K562 (cell line): ENCODE results near the gene SPIB. TPM values are rescaled to one million over a fixed set of nuclear protein-coding genes. Genes with fewer than 3 reads are reported as not detected.

Source experiments
- ATAC-seq: fragments of 200-7000 bp; cut with Tn5 transposase; 3 replicates; pipeline ENCODE4 v1.9.1; 2020; ENCODE audit warnings: moderate library complexity
- BruUV-seq: library from RNA; stranded (reverse); fragments of 400-500 nt; replicated peaks from 2 replicates; lab custom pipeline; 2021; lab: Mats Ljungman, UMichigan
- CTCF ChIA-PET: fragments of 300-600 bp; formaldehyde crosslinking; extraction: SDS; loops from one replicate; lab custom pipeline; 2021; ENCODE audit warnings: low intra/inter-chr PET ratio; lab: Yijun Ruan, JAX
- POLR2A ChIA-PET: fragments of 300-600, 350-650 bp; sonication (Branson Sonifier 250); formaldehyde crosslinking; extraction: SDS; loops from one replicate; lab custom pipeline; 2021; ENCODE audit warnings: antibody characterized with exemption, inconsistent platforms; lab: Yijun Ruan, JAX
- DNase-seq, 4 experiments: peaks; one replicate each; pipeline versions ENCODE4 v3.0.0 to v3.0.0-alpha.2; 2011 to 2018; ENCODE audit warnings: low spot score in 3 of 4, mixed read lengths in 3 of 4; ENCODE audit errors: extremely low read depth in 1 of 4
- FAIRE-seq: peaks from 2 replicates; lab custom pipeline; 2011; peaks lifted over from hg19 to GRCh38; lab: Jason Lieb, UNC
- H2AFZ ChIP-seq: 2 replicates; pipeline ENCODE4 v1.6.0; 2011; ENCODE audit warnings: low read depth, low read length, control low read depth, inconsistent platforms
- H3K27ac ChIP-seq: fragments of 200-600 bp; 3 replicates; pipeline ENCODE4 v1.8.0; 2011; ENCODE audit warnings: low read depth, mild to moderate bottlenecking, control low read depth, inconsistent platforms, low read length, moderate library complexity, mixed read lengths; ENCODE audit errors: extremely low read depth
- H3K27me3 ChIP-seq, 2 experiments: fragments of 300-600 bp in 1 of 2; 2 replicates in 1 of 2; 3 replicates in 1 of 2; pipeline versions ENCODE4 v1.6.0 to v1.8.0; 2011; ENCODE audit warnings: inconsistent platforms in 2 of 2, low read length in 2 of 2, mild to moderate bottlenecking in 1 of 2, mixed read lengths in 1 of 2, moderate library complexity in 1 of 2; ENCODE audit not compliant: control insufficient read depth in 2 of 2, insufficient read depth in 2 of 2
- H3K36me3 ChIP-seq: fragments of 300-600 bp; 3 replicates; pipeline ENCODE4 v1.8.0; 2011; ENCODE audit warnings: mild to moderate bottlenecking, low read length, inconsistent platforms; ENCODE audit not compliant: control insufficient read depth, insufficient read depth
- H3K4me1 ChIP-seq, 2 experiments: fragments of 200-600 bp in 1 of 2; replicated peaks in 1 of 2; 2 replicates in 1 of 2; 3 replicates in 1 of 2; pipeline versions ENCODE4 v1.5.1 to v1.8.0; 2011; ENCODE audit warnings: inconsistent platforms in 2 of 2, low read length in 2 of 2, mild to moderate bottlenecking in 1 of 2, mixed read lengths in 1 of 2, moderate library complexity in 1 of 2; ENCODE audit not compliant: control insufficient read depth in 2 of 2, insufficient read depth in 2 of 2
- H3K4me2 ChIP-seq: 2 replicates; pipeline ENCODE4 v1.6.1; 2011; ENCODE audit warnings: low read length, control low read depth, inconsistent platforms, mixed read lengths; ENCODE audit not compliant: insufficient read depth
- H3K4me3 ChIP-seq: fragments of 200-600 bp; sonication (generic), shearing (Covaris generic); 2 replicates; pipeline ENCODE4 v1.5.1; 2016; ENCODE audit warnings: control low read depth, inconsistent platforms
- H3K79me2 ChIP-seq: fragments of 200-600 bp; 3 replicates; pipeline ENCODE4 v1.8.0; 2011; ENCODE audit warnings: low read length, inconsistent platforms; ENCODE audit not compliant: control insufficient read depth, insufficient read depth
- H3K9ac ChIP-seq, 2 experiments: 2 replicates each; pipeline versions ENCODE4 v1.6.0 to v1.6.1; 2011; ENCODE audit warnings: low read depth in 2 of 2, low read length in 2 of 2, control low read depth in 1 of 2, inconsistent platforms in 1 of 2, mild to moderate bottlenecking in 1 of 2, mixed read lengths in 1 of 2; ENCODE audit not compliant: insufficient read depth in 1 of 2
- H3K9me1 ChIP-seq: one replicate; pipeline ENCODE4 v1.6.0; 2011; ENCODE audit warnings: inconsistent platforms, mild to moderate bottlenecking, low read length, moderate library complexity; ENCODE audit not compliant: control insufficient read depth, insufficient read depth
- H3K9me3 ChIP-seq: replicated peaks from 2 replicates; pipeline ENCODE4 v1.5.1; 2011; ENCODE audit warnings: low read depth, low read length, inconsistent platforms; ENCODE audit not compliant: control insufficient read depth, insufficient read depth
- H4K20me1 ChIP-seq: replicated peaks from 2 replicates; pipeline ENCODE4 v1.6.1; 2011; ENCODE audit warnings: low read length, inconsistent platforms, mixed read lengths; ENCODE audit not compliant: control insufficient read depth, insufficient read depth
- EWSR1 ChIP-seq: fragments of 450-650 bp; IDR thresholded peaks from 2 replicates; pipeline ENCODE4 v1.6.1; 2018; ENCODE audit warnings: borderline replicate concordance, mild to moderate bottlenecking, low read depth, moderate library complexity; ENCODE audit not compliant: partially characterized antibody
- HNRNPH1 ChIP-seq: fragments of 200-400 bp; formaldehyde crosslinking; optimal IDR thresholded peaks from 2 replicates; pipeline ENCODE3; 2017; ENCODE audit warnings: low read depth, mild to moderate bottlenecking, low read length, moderate library complexity
- JUNB ChIP-seq: fragments of 450-650 bp; formaldehyde crosslinking; conservative IDR thresholded peaks from 2 replicates; pipeline ENCODE4 v1.4.0; 2020; ENCODE audit warnings: mild to moderate bottlenecking
- KDM4B ChIP-seq, 2 experiments: fragments of 450-650 bp in 1 of 2; sonication (generic) in 1 of 2; IDR thresholded peaks; 2 replicates each; pipeline ENCODE4 v1.6.1; 2016 to 2017; ENCODE audit warnings: borderline replicate concordance in 2 of 2, antibody characterized with exemption in 1 of 2, low read depth in 1 of 2, mild to moderate bottlenecking in 1 of 2
- MCM7 ChIP-seq, 2 experiments: fragments of 450-650 bp; IDR thresholded peaks; 2 replicates each; pipeline ENCODE4 v1.6.1; 2016 to 2018
- MYC ChIP-seq, 2 experiments: fragments of 250-450 bp in 1 of 2; sonication (Bioruptor Pico) in 1 of 2; IDR thresholded peaks; 2 replicates each; pipeline versions ENCODE4 v1.5.1 to v1.6.1; 2012 to 2021; ENCODE audit warnings: low read depth in 2 of 2, borderline replicate concordance in 1 of 2, improper control_type of control experiment in 1 of 2, low read length in 1 of 2, mild to moderate bottlenecking in 1 of 2, moderate library complexity in 1 of 2
- NFYB ChIP-seq: IDR thresholded peaks from 2 replicates; pipeline ENCODE4 v1.6.1; 2011; ENCODE audit warnings: mild to moderate bottlenecking, moderate library complexity; ENCODE audit not compliant: insufficient read length; ENCODE audit errors: extremely low read depth
- ZNF124 ChIP-seq: sonication (generic); formaldehyde crosslinking; IDR thresholded peaks from 2 replicates; pipeline ENCODE4 v1.8.1; 2022; ENCODE audit warnings: missing genetic modification reagents
- ZNF133 ChIP-seq: fragments of 250-450 bp; sonication (Bioruptor Pico); IDR thresholded peaks from 2 replicates; pipeline ENCODE4 v1.4.0; 2020; ENCODE audit warnings: mild to moderate bottlenecking
- ZNF444 ChIP-seq: fragments of 250-450 bp; sonication (Bioruptor Pico); IDR thresholded peaks from 2 replicates; pipeline ENCODE4 v1.4.0; 2020; ENCODE audit warnings: mild to moderate bottlenecking, moderate library complexity
- WGBS: fragments of 100-300 bp; shearing (Covaris generic); methylation state at CpG from one replicate; pipeline ENCODE4 v1.1.6; 2016; ENCODE audit warnings: low coverage, mixed read lengths; ENCODE audit not compliant: insufficient coverage; ENCODE audit errors: missing lambda C conversion rate; 5-methylcytosine and 5-hydroxymethylcytosine counted together
- in situ Hi-C: fragments of 300-500 bp; cut with MboI; formaldehyde crosslinking; loops from 4 replicates; pipeline ENCODE4 v1.15.0; 2018; ENCODE audit warnings: inconsistent platforms, mixed read lengths
- intact Hi-C: fragments of 100-400 bp; cut with micrococcal nuclease; formaldehyde crosslinking; loops from 2 replicates; pipeline ENCODE4 v1.14.2; 2022
- polyA plus RNA-seq, 8 experiments: library from polyadenylated mRNA; depleted of rRNA in 4 of 8; stranded (reverse) in 5 of 8; unstranded in 3 of 8; fragments of >200 nt; fragmentation: Nextera tagmentation in 2 of 8; fragmentation: Illumina TruSeq in 1 of 8; extraction: Ambion mirVana in 2 of 8; extraction: Trizol in 1 of 8; gene quantifications; 2 replicates each; pipeline versions ENCODE4 v1.2.1 to v1.2.3, GENCODE V29; 2011 to 2014; ENCODE audit warnings: inconsistent platforms in 1 of 8, missing spikeins in 1 of 8
- total RNA-seq, 7 experiments: library from RNA; depleted of rRNA in 6 of 7; stranded (reverse); fragments of >200 nt in 6 of 7; fragmentation: Illumina TruSeq in 2 of 7; extraction: Trizol in 2 of 7; gene quantifications; 2 replicates each; pipeline versions ENCODE4 v1.2.1 to v1.2.3, GENCODE V29; 2011 to 2021; ENCODE audit warnings: low replicate concordance in 1 of 7
- TF ChIP-seq, protein P1 (sequence below): fragments of 250-450 bp; sonication (Bioruptor Pico); IDR thresholded peaks from 2 replicates; pipeline ENCODE4 v1.5.0; 2021; ENCODE audit warnings: mild to moderate bottlenecking, borderline replicate concordance
- TF ChIP-seq, protein P2 (sequence below): fragments of 450-650 bp; formaldehyde crosslinking; IDR thresholded peaks from 2 replicates; pipeline ENCODE4 v1.4.0; 2020; ENCODE audit warnings: mild to moderate bottlenecking, moderate library complexity
- TF ChIP-seq, protein P3 (sequence below): sonication (generic); formaldehyde crosslinking; IDR thresholded peaks from 2 replicates; pipeline ENCODE4 v1.8.0; 2022; ENCODE audit warnings: missing genetic modification reagents, mild to moderate bottlenecking, moderate library complexity, borderline replicate concordance

Gene SPIB
- total and polyA plus RNA-seq, 9 of the 15 experiments (the other 6 are each of a cell fraction or from before 2014, with no cell fraction given): 0.06 to 1.0 (median 0.43) TPM; not detected in 1

DNA sequence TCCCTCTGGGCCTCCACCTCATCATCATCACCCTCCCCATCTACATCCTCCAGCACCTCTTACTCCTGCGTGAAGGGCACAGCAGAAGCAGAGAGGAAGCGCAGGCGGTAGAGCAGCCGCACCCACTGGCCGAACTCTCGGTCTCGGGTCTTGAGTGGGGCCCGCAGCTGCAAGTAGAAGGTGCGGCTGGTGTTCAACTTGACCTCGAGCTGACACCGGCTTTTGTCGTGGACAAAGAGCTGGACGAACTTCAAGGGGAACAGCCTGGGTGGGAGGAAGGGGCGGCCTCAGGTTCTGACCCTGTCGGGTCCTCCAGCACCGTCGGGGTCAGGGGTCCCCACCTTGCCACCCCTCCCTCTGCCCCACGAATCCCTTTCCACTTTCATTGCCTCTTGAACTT is 48.8 kb downstream of the SPIB start (continued):
- TF ChIP-seq, protein P1, sequence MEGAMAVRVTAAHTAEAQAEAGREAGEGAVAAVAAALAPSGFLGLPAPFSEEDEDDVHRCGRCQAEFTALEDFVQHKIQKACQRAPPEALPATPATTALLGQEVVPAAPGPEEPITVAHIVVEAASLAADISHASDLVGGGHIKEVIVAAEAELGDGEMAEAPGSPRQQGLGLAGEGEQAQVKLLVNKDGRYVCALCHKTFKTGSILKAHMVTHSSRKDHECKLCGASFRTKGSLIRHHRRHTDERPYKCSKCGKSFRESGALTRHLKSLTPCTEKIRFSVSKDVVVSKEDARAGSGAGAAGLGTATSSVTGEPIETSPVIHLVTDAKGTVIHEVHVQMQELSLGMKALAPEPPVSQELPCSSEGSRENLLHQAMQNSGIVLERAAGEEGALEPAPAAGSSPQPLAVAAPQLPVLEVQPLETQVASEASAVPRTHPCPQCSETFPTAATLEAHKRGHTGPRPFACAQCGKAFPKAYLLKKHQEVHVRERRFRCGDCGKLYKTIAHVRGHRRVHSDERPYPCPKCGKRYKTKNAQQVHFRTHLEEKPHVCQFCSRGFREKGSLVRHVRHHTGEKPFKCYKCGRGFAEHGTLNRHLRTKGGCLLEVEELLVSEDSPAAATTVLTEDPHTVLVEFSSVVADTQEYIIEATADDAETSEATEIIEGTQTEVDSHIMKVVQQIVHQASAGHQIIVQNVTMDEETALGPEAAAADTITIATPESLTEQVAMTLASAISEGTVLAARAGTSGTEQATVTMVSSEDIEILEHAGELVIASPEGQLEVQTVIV (CRISPR knock-in tag): no peak
- TF ChIP-seq JUNB (CRISPR knock-in tag): no peak
- no peak for TF ChIP-seq NFYB

DNA sequence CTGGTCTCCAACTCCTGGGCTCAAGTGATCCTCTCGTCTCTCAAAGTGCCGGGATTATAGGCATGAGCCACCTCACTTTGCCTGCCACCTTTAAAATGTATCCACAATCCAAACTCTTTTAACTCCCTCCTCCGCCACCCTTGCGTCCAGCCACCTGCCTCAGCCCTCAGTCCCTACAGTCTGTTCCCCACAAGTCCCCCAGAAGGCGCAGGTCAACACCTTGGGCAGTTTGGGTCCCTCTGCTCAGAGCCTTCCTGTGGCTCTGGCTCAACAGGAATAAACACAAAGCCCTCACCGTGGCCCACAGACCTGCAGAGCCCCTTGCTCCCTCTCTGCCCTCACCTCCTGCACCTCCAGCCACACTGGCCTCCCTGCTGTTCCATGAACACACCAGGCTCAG is 50.1 kb downstream of the SPIB start:
- ChIA-PET CTCF (no interaction called here), POLR2A (interaction anchor here (1.2 to 1.3 kb wide), 2 partner anchors 10 to 100 kb away, joined by 4 to 5 read pairs; no protein-coding TSS in a partner anchor)
- WGBS: 33% methylated on average over 6 of the region's 6 CpGs
- peaks cover 0 to 18% of the 10 kb centered on the region in 2 experiments; a peak in 3 of 5 replicates for H3K27me3 ChIP-seq
- no peak overlapping the region for H3K4me3 ChIP-seq
- intact Hi-C loops (no loop called here), in situ Hi-C loops (no loop called here)
- no peak overlapping the region for H3K27ac ChIP-seq
- H3K9me1 ChIP-seq: no peaks in the 10 kb centered on the region
- no peaks in the 10 kb centered on the region for H3K36me3 ChIP-seq
- H3K79me2 ChIP-seq: no peaks in the 10 kb centered on the region
- no peaks in the 10 kb centered on the region; the same call in 1 of the 2 replicates for H3K9me3 ChIP-seq
- no peak overlapping the region for H3K4me2 ChIP-seq
- no peak for DNase-seq
- ATAC-seq: no peak
- H4K20me1 ChIP-seq: no peaks in the 10 kb centered on the region
- no peak for FAIRE-seq
- no peak overlapping the region for H2AFZ ChIP-seq
- H3K4me1 ChIP-seq: peaks cover 8 to 34% of the 10 kb centered on the region in 2 experiments; a peak in 4 of 5 replicates
- peak overlapping the region in 1 of 2 experiments; percentile 48; a peak in 1 of 4 replicates for H3K9ac ChIP-seq
- BruUV-seq: no TSS peak
- no peak for TF ChIP-seq MCM7 (IDR thresholded peaks at IDR 0.05)
- no peak for TF ChIP-seq EWSR1
- no peak for TF ChIP-seq MYC (IDR thresholded peaks at IDR 0.05; ENCODE audit: low read depth, low read length)
- TF ChIP-seq MYC (CRISPR knock-in tag; IDR thresholded peaks at IDR 0.05; ENCODE audit: borderline replicate concordance, low read depth): no peak
- TF ChIP-seq ZNF444 (CRISPR knock-in tag): no peak
- no peak for TF ChIP-seq KDM4B (IDR thresholded peaks at IDR 0.05; ENCODE audit: borderline replicate concordance in 2 of 2, low read depth in 1 of 2)
- no peak for TF ChIP-seq ZNF133
- no peak for TF ChIP-seq ZNF124 (CRISPR knock-in tag)
- TF ChIP-seq JUNB (CRISPR knock-in tag): no peak
- TF ChIP-seq, protein P2, sequence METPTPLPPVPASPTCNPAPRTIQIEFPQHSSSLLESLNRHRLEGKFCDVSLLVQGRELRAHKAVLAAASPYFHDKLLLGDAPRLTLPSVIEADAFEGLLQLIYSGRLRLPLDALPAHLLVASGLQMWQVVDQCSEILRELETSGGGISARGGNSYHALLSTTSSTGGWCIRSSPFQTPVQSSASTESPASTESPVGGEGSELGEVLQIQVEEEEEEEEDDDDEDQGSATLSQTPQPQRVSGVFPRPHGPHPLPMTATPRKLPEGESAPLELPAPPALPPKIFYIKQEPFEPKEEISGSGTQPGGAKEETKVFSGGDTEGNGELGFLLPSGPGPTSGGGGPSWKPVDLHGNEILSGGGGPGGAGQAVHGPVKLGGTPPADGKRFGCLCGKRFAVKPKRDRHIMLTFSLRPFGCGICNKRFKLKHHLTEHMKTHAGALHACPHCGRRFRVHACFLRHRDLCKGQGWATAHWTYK: no peak
- TF ChIP-seq, protein P3, sequence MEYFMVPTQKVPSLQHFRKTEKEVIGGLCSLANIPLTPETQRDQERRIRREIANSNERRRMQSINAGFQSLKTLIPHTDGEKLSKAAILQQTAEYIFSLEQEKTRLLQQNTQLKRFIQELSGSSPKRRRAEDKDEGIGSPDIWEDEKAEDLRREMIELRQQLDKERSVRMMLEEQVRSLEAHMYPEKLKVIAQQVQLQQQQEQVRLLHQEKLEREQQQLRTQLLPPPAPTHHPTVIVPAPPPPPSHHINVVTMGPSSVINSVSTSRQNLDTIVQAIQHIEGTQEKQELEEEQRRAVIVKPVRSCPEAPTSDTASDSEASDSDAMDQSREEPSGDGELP: no peak
- no peak for TF ChIP-seq HNRNPH1
